Amygdala (tissue), 56 donors: ENCODE measurements around the gene CST1.
"Not testable (repeated sequence)": the region's sequence is repeated elsewhere in the genome, so short reads cannot be mapped to it uniquely, and the experiment has no call there.

Source experiments
- DNase-seq, 56 donors: peaks; one replicate each; lab custom pipeline; 2025; lab: John Stamatoyannopoulos, UW

The CST1 gene

DNA sequence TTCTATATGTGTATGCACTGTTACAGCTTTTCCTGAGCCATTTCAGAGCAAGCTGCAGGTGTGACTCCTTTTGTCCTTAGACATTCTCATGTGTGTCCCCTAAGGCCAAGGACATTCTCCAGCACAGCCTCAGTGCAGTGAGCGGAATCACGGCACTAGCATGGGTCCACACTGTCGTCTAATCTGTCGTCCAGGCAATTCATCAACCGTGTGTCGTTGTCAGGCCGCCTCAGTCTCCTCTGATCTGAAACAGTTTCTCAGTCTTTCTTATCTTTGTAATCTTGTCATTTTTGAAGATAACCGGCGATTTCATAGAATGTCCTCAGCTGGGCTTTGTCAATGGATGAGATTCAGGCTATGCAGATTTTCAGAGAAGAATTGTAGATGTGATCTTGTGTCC is 31.4 kb downstream of the CST1 start:
- DNase-seq = not testable (repeated sequence)

DNA sequence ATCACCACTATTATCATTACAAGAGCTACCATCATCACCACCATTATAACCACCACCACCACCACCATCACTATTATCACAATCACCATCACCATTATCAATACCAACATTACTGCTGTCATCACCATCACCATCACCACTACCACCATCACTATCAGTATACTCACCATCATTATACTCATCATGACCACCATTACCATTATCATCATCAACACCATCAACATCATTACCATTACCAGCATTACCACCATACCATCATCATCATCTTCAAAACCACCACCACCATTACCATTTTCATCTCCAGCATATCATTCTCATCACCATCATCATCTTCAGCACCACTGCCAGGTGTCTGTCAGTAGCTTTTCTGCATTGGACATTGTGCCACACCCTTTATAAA is 39.0 kb downstream of the CST1 start:
- not testable (repeated sequence) for DNase-seq

- no peak for DNase-seq
Observed at GRCh38 chr20:23710771-23711170, 40.0 kb downstream of the CST1 start.

DNA sequence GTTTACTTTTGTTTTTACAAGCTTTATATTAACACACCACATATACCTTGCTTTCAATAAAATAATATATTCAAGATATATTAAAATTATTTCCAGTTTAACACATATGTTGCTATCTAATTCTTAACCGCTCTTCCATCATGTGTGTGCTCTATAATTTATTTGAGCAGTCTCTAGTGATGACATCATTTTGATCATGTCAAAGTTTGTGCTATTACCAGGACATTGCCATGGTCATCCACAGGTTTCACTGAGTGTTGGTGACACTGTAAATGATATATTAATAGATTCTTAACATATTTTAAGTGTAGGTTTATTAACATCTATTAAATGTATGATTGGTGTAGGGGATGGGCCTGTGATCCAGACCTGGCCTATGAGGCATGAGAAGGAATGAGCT is 44.8 kb downstream of the CST1 start:
- no peak for DNase-seq

DNA sequence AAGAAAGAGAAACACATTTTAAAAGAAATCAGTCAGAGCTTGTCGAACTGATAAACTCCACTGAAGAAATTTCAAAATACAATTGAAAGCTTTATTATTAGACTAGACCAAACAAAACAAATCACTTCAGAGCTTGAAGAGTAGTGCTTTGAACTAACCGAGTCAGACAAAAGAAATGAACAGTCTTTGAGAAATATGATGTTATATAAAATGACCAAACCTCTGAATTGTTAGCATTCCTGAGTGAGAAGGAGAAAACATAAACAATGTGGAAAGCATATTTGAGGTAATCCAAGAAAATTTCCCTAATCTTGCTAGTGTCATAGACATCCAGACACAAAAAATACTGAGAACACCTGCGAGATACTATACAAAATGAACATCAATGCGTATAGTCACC is 48.7 kb downstream of the CST1 start:
- no peak for DNase-seq

- no peak for DNase-seq
Observed at GRCh38 chr20:23700931-23701330, 49.8 kb downstream of the CST1 start.

GRCh38 chr20:23697947-23698346 is 52.8 kb downstream of the CST1 start:
- no peak for DNase-seq
